WI38 (cell line): ENCODE results near the gene DIAPH3.
"Not testable (repeated sequence)": the region's sequence is repeated elsewhere in the genome, so short reads cannot be mapped to it uniquely, and the experiment has no call there.

Experiments used
- H3K4me3 ChIP-seq: 2 replicates; pipeline ENCODE4 v1.5.1; 2011; ENCODE audit warnings: low read depth, mild to moderate bottlenecking, control low read depth, low read length
- TF ChIP-seq, protein P1 (sequence below): IDR thresholded peaks from 2 replicates; pipeline ENCODE4 v1.5.1; 2012; ENCODE audit warnings: low read depth, mild to moderate bottlenecking, control low read depth, low read length

Gene DIAPH3

GRCh38 chr13:60163478-60164233, at the start of gene DIAPH3:
Gene DIAPH3, minus strand, starts transcription at chr13:60163928. Its CDS starts 162 bp downstream, at chr13:60163766.
- H3K4me3 ChIP-seq = peak within 1 kb of the TSS; percentile 86
- TF ChIP-seq, protein P1, sequence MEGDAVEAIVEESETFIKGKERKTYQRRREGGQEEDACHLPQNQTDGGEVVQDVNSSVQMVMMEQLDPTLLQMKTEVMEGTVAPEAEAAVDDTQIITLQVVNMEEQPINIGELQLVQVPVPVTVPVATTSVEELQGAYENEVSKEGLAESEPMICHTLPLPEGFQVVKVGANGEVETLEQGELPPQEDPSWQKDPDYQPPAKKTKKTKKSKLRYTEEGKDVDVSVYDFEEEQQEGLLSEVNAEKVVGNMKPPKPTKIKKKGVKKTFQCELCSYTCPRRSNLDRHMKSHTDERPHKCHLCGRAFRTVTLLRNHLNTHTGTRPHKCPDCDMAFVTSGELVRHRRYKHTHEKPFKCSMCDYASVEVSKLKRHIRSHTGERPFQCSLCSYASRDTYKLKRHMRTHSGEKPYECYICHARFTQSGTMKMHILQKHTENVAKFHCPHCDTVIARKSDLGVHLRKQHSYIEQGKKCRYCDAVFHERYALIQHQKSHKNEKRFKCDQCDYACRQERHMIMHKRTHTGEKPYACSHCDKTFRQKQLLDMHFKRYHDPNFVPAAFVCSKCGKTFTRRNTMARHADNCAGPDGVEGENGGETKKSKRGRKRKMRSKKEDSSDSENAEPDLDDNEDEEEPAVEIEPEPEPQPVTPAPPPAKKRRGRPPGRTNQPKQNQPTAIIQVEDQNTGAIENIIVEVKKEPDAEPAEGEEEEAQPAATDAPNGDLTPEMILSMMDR = no peak

DNA sequence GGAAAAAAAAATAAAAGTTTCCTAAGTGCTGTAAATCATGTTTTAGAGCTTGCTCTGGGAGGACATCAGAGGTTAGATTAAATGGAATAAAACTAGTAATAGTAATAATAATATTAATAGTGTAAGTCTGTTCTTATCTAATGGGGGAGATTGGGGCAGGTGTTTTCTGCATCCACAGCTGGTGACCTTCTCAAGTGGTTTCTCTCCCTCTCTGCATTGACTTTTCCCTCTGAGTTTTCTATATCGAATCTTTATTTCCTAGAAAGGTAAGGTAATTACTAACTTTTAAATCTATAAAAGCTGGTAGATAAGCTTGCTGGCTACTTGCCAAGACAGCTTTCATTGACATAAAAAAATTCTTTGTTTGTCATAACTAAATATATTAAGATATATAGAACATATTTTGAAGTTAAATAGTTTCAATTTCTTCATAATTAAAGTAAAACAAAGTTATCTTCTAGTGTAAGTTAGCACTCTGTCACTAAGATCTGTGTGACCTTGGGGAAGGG, 49.6 kb upstream of the DIAPH3 start:
- TF ChIP-seq, protein P1 = no peak
- no peak overlapping the region for H3K4me3 ChIP-seq

- H3K4me3 ChIP-seq = no peak overlapping the region
- TF ChIP-seq, protein P1 = no peak
Observed at GRCh38 chr13:60211548-60211947, 47.8 kb upstream of the DIAPH3 start.

DNA sequence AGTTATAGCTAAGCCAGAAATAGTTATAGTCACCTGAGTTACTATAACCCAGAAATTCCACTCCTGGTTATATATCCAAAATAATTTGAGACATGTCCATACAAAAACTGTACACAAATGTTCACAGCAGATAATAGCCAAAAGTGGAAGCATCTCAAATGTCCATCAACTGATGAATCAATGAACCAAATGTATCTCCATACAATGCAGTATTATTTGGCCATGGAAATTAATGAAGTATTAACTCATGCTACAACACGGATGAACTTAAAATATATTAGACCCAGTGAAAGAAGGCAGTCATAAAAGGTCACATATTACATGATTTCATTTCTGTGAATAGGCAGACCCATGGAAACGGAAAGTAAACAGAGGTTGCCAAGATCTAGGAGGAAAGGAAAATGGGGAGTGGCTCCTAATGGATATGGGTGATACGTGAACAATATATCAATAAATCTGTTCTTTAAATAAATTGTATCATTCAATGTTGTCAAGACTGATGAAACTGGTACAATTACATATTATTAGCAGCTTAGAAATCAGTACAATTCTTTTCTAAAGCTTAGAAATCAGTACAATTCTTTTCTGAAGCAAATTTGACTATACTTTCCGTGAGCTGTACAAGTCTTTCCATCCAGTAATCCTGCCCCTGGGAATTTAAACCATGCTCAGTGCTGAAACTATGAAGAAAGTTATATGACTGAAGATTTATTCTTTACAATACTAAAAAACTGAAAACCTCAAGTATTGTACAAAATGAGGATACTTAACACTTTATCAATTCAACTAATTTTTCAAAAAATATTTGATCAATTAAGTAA, 47.0 kb upstream of the DIAPH3 start:
- no peak overlapping the region for H3K4me3 ChIP-seq
- TF ChIP-seq, protein P1 = no peak

DNA sequence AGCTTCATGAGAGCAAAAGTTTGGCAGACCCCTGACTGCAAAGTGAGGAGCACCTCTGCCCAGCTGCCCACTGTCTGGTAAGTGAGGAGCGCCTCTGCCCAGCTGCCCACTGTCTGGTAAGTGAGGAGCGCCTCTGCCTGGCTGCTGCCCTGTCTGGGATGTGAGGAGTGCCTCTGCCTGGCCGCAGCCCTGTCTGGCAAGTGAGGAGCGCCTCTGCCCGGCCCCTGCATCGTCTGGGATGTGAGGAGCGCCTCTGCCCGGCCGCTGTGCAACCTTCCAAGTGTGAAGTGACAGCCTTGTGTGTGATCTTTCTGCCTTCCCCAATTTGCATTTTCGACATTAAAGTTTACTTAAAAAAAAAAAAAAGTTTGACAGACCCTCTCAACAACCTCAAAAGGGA, 41.8 kb upstream of the DIAPH3 start:
- H3K4me3 ChIP-seq = not testable (repeated sequence)

- TF ChIP-seq, protein P1 = no peak
Observed at GRCh38 chr13:60201286-60201685, 37.6 kb upstream of the DIAPH3 start.

GRCh38 chr13:60195893-60196292, 32.2 kb upstream of the DIAPH3 start:
- H3K4me3 ChIP-seq = not testable (repeated sequence)

More at GRCh38 chr13:60201286-60201685, 37.6 kb upstream of the DIAPH3 start:
- H3K4me3 ChIP-seq = no peak overlapping the region

- TF ChIP-seq, protein P1 = no peak
- H3K4me3 ChIP-seq = no peak overlapping the region
Observed at GRCh38 chr13:60182907-60183306, 19.2 kb upstream of the DIAPH3 start.
